Measurements from ENCODE around the gene STRA6.

STRA6 gene

DNA sequence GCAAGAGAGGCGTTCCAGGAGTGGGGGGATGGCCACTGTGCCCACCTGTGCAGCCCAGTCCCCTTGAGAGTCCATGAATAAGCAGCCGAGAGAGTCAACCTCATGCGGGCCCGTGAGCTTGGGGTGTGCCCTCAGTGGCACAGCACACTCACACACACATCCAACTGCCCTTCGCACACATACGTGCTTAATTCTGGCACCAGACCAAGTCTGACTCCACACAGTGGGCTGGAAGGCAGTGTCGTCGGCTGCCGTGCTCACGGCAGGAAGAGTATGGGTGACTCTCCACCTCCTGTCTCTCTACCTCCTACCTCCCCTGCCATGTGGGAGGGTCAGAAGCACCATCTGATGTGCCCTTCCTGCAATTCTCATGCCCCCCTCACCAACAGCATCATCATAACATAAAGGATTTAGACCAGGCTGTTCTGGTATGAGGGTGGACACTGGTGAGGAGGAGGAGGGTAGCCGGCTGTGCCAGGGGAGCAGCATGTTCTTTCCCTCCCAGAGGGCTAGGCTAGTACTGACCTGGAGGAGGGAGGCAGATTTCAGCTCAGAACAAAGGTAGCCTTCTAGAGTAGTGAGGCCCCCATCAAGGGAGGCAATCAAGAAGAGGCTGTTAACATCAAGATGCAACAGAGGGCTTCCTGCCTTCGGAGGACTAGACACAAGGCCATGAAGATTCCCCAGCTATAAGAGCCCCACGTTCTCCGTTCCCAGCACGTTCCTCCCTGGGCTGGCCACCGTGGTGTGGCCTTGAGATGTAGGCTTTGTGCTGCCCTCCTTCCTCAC is 5.3 kb upstream of the STRA6 start:
- DNase-seq = no peak

GRCh38 chr15:74206801-74207281 is 4.3 kb upstream of the STRA6 start:
- no peak for DNase-seq

DNA sequence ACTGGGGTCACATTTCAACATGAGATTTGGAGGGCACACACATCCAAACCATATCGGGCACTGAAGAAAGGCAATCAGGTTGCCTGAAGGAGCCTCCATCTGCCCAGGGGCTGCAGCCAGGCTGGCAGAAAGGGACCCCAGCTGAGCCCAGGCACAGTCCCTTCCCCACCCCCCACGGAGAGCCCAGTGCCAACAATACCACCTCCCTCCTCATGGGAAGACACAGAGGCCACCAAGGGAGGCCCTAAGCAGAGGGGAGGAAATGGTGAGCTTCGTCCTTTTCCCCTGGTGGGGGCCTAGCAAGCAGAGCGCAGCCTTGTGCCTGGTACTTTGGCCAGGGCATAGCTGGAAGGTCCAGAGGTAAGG is 3.0 kb upstream of the STRA6 start:
- no peak for DNase-seq

GRCh38 chr15:74203914-74204431 is 1.4 kb upstream of the STRA6 start:
- DNase-seq = no peak

- DNase-seq = no peak
Observed at GRCh38 chr15:74201710-74202420, 722 bp downstream of the STRA6 start.

DNA sequence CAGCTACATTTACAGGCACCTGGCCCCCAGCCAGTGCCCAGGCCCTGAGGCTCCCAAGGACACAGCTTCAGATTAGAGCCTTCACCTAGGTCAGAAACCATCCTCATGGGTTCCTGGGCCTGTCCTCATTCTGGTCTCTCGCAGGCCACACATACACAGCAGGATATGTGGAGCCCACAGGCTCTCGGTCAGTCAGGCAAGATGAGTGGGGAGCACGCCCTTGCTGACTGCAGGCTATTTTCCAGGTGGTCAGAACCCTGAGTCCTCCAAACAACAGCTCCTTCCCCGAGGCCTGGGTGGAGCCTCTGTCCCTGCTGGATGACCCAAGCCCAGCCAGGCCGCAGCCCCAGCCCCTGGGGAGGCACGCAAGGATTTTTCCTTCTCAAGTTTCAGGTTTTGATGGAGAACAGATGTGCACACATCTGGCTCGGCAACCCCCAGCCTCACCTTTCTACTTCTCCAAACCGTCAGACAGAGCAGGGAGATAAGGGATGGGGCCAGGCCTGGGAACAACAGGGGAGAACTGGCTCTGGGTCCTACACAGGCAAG is 1.6 kb downstream of the STRA6 start:
- DNase-seq = no peak

- DNase-seq = no peak
Observed at GRCh38 chr15:74200412-74200815, 2.2 kb downstream of the STRA6 start.

GRCh38 chr15:74199297-74199652 is 3.3 kb downstream of the STRA6 start:
- no peak for DNase-seq

DNA sequence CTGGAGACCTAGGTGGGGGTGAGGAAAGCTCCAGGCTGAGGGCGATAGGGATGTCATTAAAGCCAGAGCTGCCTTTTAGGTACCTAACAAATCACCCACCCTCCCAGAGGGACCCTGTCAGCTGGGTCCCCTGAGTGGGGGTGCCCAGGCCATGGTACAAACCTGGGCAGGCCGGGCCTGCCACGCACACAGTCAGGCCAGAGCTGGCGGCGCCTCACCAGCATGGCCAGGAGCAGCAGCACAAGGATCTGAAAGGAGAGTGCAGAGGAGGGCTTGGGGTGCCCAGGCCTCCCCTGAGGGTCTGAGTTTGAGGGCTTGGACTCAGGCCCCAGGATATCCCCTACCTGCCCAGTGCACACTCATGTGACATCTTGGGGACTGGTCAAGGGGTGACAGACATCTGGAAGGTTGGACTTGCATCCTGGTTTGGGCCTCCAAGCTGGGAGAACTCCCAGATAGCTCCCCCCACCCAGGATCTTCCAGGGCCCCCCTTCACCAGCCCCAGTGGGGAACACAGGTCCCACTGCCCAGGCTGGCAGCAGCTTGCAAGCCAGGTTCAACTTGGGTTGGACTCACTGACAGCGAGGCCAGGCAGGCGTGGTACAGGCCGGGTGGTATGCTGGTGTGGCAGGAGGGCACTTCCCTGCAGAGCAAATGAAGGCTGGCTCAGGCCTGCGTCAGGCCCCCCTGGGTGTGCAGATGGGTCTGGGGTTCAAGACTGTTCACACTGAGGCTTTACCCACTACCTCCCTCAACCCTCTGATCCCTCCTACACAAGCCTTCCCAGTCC is 5.2 kb downstream of the STRA6 start:
- DNase-seq = no peak

DNA sequence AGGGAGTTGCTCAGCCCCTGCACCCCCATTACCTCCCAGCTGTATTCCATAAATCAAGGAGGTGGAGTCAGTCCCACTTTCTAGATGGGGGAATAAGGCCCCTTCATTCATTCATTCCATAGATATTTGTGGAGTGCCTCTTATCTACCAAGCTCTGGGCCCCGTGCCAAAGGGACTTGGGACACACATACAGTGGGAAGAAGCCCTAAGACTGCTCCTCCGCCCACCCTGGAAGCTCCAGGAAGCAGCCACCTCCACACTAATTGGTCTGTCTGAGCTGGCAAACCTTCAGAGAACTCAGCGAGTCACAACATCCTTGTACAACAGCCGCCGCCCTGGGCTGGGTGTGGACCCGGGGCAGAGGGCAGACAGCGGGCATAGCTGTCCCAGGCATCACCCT is 6.4 kb downstream of the STRA6 start:
- DNase-seq = no peak

- DNase-seq = no peak
Observed at GRCh38 chr15:74194572-74195559, 7.7 kb downstream of the STRA6 start.

DNA sequence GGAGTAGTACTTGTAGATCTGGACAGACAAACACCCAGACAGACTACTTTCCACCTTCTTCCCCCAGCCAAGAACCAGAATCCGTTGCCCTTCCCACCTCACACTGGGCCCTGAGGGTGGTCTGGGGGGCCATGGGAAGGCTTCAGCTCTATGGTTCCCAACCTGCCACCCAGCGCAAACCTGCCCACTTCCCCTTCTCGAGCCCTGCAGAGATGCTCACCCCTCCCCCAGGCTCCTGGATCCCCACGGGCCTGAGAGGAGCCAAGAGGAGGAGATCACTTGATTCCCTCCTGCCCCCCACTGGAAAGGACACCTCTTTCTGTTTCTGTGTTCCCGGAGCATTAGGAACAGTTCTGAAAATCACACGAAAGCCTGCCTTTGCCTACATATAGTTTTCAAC is 8.7 kb downstream of the STRA6 start:
- no peak for DNase-seq

DNA sequence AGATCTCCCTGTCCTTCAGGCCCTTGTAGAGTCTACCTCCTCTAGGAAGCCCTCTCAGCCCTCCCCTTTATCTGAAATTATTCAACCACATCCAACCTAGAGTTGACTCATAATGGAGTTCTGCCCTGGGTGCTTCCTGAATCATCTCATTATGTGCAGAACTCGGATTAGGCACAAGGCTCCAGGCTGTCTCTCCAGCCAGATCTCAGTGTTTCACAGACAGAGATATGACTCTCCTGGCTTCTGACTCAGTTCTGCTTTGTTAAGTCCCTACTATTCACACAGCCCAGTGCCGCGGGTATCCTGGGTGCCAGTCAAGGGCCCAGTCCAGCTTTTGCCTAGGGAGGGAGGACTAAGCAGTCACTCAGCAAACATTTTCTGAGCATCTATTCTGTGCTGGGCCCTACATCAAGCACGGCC is 9.3 kb downstream of the STRA6 start:
- no peak for DNase-seq

DNA sequence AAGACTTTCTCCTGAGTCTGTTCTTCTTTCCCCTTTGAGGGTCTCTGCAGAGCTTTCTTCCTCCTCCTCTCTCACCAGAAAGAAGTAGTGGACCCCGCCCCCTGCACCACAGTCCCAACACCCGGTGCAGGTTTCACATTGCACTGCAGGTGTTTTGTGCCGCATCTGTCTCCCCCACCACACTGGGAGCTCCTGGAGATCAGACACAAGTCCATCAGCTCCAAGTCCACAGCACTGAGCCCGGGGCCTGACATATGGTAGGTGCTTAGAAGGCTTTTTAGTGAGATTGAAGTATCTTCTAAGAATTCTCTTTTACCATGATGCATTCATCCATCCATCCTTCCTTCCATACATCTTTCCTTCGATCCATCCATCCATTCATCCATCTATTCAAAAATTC is 9.8 kb downstream of the STRA6 start:
- DNase-seq = no peak

GRCh38 chr15:74191798-74192197 is 10.8 kb downstream of the STRA6 start:
- no peak for DNase-seq

- DNase-seq = no peak
Observed at GRCh38 chr15:74188216-74188615, 14.4 kb downstream of the STRA6 start.

DNA sequence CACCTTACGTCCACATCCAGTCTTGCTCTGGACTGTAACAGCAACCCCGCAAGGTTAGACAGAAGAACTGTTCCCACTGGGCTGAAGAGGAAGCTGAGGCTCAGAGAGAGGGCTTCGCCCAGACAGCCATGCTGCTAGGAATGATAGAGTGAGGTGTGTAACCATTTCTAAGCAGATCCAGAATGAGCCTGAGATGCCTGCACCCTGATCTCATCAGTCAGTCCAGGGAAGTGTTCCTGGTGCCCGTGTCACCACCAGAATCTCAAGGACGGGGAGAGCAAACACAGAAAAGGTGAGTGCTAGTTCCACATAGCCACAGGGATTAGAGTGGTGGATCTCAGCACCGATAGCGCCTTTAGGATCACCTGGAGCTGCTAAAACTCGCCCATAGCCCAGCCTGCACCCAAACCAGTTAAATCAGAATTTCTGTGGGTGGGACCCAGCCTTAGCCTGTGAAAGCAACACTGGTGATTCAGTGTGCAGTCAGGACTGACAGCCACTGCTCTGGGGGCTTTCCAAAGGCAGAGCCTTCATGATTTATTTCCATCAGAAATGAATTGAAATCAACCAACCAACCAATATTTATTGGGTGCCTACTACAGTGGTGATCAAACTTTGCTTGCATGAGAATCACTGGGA is 16.8 kb downstream of the STRA6 start:
- DNase-seq = no peak

DNA sequence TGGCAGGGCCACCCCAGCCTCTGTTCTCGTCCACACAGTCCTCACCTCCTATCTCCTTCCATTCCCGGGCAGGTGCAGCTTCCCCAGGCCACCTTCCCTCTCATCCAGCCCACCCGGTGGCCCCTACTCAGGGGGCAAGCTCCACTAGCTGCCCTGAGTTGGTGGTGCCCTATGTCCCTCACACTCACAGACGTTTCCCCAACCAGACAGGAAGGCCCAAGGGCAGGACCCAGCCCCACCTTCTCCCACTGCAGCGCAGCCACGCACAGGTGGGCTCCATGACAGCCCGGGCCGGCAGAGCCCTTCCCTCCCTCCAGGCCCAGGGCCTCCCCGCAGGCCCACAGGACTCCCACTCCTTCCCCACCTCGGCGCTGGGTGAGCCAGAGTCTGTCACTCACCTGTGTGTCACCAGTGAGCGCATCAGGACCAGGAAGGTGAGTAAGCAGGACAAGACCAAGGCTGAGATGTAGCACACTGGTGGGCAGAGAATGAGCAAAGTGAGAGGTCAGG is 17.9 kb downstream of the STRA6 start:
- no peak for DNase-seq

DNA sequence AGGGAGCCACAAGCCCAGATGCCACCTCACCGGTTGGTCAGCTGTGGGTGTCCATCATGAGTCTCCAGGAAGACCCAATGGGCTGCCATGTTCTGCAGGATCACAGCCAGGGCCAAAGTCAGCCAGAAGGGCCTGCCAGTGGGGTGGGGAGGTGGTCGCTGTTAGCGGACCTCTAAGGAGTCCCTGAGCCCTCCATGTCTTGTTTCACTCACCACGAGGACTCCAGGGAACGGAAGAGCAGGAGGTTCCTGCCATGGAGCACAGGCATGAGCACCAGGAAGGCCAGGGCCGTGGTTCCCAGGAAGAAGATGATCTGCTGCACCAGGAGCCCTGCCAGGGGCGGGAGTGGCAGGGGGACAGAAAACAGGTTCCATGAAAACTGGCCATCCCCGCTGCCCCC is 20.5 kb downstream of the STRA6 start:
- no peak for DNase-seq

DNA sequence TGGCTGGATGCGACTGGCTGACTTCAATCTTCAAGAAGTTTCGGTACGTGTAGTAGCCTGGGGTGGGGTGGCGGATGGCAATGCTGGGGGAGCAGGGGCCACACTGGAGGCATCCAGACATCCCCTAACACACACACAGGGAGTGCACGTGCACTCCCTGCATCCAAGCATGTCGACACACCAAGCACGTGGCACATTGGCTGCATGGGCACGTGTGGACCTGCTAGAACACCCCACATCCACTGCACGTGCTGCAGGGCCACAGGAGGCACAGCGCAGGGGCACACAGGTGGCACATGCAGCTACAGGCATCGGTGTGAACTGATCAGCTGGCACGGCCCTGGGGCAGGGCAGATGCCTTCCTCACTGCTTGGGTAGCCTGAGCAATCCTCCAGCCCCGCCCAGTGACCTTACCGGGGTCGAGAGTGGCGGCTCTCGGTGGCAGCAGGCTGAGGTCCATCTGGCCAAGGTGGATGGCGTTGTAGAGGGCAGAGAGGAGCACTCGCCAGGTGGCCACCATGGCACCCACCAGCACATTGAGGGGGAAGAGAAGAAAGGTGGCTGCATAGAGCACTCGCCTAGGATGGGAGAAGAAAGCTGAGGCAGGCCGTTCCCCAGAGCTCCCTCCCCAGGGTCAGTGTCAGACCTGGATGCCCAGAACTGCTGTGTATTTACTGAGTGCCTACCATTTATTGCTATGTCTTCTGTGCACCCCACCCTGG is 21.5 kb downstream of the STRA6 start:
- DNase-seq = no peak

Measured in NCI-H1092 treated with DMSO at 0.1 percent for 48 hours (cell line).